ENCODE results near the gene INPPL1.
A peak's percentile ranks its signal among the peaks of the same experiment; 100 is the strongest.

The INPPL1 gene

DNA sequence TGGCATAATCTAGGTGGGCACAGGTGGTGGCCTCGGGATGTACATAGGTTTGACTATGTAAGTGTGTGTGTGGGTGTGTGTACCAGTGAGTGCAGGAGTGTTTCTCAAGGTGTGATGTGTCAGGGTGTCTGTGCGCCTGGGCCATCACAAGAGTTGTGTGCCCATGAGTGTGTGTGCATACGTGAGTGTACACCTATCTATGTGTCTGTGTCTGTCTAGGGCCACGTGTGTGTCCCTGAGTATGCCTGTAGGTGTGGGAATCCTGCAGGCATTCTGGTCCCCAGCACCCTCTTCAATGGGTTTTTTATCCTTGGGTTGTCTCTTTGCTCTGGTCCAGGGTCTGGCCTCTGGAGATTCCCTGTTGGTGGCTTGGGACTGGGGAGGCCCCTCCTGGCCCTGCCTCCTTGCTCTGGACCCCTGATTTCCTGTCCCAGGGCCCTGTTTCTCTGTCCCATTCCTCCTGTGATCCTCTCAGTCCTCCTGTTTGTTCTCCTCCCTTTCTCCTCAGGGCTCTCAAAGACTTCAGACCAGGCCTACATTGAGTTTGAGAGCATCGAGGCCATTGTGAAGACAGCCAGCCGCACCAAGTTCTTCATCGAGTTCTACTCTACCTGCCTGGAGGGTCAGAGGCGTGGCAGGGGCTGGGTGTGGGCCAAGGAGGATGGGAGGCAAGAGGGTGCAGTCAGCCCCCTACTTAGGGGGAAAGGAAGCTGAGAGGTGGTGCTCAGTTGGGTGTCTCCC, 9.4 kb downstream of the INPPL1 start:
- no peak for DNase-seq

DNA sequence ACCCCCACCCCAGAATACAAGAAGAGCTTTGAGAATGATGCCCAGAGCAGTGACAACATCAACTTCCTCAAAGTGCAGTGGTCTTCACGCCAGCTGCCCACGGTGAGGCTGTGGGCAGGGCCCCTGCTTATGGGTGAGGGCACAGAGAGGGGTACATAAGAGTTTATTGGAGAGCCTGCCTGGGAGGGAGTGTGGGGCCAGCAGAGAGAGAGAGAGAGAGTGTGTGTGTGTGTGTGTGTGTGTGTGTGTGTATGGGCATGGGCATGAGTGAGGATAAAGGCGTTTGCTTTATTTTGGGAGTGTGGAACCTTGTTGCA, 9.9 kb downstream of the INPPL1 start:
- no peak for DNase-seq

DNA sequence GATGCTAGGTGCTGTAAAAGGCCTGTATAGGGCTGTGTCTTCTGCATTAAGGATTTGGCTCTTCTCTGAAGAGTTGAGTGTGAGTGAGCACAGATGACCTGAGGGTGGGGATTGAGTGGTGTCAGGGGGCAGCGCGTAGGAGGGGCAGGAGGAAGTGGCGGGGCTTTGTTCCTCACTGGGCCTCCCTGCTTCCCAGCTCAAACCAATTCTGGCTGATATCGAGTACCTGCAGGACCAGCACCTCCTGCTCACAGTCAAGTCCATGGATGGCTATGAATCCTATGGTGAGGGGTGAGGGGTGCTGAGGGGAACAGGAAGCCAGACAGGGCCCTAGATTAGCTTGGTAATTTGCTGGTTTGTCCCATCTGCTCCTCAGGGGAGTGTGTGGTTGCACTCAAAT, 10.4 kb downstream of the INPPL1 start:
- DNase-seq: no peak

DNA sequence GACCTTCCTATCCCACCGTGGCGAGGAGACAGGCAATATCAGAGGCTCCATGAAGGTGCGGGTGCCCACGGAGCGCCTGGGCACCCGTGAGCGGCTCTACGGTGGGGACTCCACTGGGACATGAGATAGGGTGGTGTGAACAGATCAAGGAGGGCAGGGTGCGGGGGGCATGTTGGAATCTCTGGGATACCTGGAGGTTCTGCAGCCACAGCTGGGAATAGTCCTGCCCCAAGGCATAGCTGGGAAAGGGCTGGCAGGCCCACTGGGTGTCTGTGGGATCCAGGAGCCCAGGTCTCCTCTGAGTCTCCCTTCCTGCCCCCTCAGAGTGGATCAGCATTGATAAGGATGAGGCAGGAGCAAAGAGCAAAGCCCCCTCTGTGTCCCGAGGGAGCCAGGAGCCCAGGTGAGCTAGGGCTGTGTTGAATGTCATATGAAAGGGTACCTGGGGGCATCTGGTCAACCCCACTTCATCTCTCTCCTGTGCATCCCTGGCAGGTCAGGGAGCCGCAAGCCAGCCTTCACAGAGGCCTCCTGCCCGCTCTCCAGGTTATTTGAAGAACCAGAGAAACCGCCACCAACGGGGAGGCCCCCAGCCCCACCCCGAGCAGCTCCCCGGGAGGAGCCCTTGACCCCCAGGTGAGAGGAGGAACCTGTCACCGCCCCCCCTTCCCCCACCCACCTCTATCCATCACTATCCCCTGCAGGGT, 10.9 kb downstream of the INPPL1 start:
- DNase-seq: no peak

DNA sequence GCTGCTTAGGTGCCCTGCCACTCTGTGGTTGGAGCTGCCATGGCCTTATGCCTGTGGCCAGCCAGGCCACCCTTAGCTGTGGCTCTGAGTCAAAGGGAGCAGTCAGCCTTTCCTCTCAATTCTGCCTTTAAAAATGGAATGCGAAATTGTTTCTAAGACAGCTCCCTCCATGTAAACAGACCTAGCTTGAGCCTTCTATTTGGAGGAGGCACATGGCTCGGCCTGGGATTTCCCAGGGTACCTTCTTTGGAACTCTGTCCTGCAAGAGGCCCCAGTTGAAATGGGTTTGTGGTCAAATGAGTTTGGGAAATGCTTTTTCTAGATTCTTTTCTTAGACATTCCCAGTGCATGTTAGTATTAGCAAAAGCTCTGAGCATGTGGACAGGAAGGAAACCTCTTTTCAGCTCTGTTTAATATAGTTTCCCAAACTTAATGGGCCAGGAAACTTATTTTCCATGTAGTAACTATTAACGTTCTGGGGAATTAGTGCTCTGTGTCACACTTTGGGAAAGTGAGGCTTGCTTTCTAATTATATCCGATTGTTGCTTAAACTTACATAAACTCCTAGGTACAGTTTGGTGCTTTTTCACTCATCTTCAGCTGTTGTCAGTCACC, 11.6 kb downstream of the INPPL1 start:
- no peak for DNase-seq

DNA sequence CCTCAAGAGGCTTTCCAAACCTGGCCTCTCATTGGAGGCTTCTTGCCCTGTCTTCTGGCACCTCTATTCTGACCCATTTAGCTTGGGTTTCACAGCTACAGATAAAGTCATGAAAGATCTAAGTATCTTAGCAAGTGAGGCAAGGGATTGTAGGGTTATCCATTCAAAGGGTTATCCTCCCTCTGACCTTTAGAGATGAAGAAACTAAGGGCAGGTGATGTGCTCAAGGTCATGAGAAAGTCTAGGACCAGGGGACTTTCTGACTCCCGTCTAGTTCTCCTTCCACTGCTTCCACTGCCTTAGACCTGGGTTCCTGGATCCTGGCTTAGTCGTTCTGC, 12.2 kb downstream of the INPPL1 start:
- no peak for DNase-seq

DNA sequence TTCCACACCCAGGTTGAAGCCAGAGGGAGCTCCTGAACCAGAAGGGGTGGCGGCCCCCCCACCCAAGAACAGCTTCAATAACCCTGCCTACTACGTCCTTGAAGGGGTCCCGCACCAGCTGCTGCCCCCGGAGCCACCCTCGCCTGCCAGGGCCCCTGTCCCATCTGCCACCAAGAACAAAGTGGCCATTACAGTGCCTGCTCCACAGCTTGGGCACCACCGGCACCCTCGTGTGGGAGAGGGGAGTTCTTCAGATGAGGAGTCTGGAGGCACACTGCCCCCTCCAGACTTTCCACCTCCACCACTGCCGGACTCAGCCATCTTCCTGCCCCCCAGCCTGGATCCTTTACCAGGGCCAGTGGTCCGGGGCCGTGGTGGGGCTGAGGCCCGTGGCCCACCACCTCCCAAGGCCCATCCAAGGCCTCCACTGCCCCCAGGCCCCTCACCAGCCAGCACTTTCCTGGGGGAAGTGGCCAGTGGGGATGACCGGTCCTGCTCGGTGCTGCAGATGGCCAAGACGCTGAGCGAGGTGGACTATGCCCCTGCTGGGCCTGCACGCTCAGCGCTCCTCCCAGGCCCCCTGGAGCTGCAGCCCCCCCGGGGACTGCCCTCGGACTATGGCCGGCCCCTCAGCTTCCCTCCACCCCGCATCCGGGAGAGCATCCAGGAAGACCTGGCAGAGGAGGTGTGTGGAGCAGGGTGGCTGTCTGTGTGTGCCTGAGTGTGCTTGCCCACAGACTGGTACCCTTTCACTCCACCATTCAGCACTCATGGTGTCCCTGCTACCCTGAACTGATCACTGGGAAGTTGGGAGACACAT, 12.8 kb downstream of the INPPL1 start:
- no peak for DNase-seq

DNA sequence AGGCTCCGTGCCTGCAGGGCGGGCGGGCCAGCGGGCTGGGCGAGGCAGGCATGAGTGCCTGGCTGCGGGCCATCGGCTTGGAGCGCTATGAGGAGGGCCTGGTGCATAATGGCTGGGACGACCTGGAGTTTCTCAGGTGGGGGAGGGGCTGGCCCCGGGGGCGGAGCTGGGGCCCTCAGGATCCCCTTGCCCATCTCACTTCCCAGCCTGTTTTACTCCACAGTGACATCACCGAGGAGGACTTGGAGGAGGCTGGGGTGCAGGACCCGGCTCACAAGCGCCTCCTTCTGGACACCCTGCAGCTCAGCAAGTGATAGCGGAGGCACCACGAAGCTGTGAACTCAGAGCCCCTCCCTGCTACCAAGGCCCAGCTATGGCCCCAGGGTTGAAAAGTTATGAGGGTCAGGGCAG, 13.5 kb downstream of the INPPL1 start:
- peak; percentile 66 to 73 for DNase-seq

DNA sequence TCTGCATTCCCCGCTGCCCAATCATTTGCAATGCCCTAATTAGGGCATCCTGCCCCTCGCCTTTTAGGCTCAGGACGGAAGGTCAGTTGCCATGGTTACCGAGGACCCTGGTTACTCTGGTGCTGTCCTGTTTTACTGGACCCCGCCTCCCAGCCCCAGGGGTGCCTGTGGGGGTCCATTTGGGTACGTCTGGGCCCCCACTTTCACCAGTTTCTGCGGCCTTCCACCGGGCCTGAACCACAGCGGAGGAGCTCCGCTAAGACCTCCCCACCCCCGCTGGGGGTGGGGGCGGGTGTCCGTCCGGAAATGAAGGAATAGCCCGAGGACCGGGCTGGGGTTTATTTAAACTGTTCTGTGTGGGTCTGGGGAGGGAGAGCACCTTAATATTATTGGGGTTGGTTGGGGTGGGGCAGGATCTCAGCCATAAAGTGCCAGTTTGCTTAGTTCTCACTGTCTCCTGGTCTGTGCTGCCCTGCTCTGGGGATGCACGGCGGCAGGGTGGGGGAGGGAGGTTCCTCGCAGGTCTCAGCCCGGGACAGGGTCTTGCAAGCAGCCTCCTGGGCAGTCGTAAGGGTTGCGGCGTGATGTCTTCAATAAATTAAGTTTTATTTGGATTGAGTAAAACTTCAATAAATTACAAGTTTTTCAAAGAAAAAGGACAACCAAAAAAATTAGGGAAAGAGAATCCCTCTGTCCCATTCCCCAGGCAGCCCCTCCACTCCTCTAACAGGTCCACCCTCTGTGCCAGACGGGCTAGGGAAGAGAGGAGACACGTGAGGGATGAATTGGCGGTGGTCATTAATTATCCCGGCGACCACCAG, 14.1 kb downstream of the INPPL1 start:
- DNase-seq: no peak

DNA sequence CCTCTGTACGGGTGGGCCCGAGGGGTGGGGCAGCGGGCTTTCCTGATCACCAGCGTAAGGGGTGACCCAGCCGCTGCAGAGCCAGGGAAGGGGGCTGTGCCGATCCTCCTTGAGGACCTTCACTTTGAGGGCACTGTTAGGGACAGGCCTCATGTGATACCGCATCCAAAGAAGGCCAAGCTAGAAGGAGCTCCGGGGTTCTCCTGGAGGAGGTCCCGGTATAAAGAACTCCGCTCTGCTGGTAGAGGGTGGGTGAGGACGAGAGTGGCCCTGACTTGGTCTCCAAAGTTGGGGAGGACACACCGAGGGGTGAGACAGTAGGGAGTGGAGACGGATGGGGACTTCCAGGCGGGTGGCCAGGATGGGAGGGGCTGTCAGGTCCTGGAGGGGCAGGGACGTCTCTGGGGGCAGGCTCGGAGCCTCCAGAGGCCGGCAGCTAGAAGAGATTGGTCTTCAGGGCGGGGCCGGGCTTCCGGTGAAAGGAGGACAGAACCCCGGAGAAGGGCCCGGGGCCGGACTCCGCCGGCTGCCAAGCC, 14.8 kb downstream of the INPPL1 start:
- no peak for DNase-seq

DNA sequence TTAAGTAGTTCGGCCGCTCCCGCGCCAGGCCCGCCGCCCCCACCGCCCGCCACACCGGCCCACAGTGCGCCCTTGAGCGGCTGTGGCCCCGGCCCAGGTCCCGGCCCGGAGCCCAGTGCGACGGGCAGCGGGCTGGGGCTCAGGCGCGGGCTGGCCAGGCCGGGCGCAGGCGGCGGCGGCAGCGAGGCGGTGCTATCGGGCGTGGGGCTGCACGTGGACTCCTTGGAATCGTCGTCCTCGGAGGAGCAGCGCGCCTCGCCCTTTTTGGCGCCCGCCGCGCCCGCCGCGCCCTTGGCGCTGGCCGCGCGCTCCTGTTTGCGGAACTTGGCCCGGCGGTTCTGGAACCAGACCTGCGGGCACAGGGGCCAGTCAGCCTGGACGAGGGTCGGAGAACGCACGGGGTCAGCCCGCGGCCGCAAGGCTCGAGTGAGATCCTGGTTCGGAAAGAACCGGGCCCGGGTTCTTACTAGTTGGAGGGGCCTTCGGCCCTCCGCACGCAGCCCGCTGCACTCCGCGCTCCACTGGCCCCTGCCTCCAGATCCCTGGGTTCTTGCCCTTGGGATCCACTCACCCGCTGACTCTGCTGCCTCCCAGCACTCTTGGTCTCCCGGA, 15.4 kb downstream of the INPPL1 start:
- no peak for DNase-seq

DNA sequence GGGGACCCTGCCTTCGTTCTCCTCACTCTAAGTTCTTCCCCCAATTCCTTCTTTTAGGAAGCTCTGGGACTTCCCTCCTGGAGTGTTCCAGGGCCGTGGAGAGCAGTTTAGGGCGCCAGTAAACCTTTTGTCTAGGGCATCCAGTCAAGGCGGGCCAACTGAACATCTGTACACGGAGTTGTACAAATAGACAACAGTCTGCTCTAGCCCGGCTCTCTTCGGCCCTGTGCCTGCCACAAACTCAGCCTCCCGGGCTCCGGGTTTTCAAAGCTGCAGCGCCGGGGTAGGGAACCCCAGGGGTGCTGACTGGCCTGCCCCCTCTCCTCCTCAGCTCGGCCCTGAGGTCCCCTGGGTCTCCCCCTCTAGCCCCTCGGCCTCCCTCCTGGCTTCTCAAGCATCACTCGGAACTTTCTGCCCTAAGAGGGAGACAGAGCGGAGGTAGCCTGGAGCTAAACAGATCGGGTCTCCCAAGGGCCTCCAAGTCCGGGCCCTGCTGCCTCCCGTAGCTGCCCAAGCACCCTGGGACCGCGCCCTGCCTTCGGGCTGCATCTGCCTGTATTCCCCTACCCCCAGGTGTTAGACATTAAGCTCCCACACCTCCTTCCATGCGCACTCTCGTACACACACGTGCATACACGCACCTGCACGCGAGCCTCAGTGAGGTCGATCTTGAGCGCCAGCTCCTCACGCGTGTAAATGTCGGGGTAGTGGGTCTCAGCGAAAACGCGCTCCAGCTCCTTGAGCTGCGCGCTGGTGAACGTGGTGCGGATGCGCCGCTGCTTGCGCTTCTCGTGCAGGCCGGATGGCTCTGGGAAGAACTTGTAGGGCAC, 16.1 kb downstream of the INPPL1 start:
- DNase-seq: no peak

DNA sequence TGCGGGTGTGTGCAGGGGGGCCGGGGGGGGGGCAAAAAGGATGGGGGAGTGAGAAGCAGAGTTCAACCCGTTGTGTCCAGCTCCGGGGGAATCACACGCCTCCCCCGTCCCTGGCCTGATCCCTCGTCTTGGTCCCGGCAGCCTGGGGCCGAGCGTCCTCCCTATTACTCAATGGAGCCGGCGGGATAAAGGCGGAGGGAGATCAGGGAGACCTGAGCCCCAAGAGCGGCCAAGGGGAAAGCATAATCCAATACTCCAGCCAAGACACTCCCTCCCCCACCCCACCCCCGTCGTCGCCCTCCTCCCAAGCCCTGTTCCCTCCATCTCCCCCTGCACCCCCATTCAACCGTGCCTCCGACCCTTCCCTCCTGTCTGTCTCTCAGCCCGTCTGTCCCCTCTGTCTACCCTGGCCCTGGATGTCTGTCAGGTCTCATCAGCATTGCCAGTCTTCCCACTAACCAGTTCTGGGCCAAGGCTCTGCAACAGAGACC, 16.8 kb downstream of the INPPL1 start:
- no peak for DNase-seq

DNA sequence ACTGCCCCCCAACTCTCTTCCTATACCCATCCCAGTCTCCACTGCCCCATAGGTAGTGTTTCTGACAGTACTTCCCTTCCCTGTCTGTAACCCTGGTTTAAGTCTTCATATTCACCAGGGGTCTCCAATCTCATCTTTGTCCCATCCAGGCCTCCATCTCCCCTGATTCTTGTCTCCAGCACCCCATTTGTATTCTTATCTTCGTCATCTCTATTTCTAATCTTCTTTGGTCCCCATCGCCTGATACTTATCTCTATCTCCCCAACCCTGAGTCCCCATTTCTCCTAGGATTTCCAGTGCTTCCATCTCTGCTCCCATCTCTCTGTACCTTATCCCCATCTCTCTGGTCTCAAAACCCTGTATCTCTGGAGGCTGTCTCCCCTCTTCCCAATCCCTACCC, 17.6 kb downstream of the INPPL1 start:
- no peak for DNase-seq

DNA sequence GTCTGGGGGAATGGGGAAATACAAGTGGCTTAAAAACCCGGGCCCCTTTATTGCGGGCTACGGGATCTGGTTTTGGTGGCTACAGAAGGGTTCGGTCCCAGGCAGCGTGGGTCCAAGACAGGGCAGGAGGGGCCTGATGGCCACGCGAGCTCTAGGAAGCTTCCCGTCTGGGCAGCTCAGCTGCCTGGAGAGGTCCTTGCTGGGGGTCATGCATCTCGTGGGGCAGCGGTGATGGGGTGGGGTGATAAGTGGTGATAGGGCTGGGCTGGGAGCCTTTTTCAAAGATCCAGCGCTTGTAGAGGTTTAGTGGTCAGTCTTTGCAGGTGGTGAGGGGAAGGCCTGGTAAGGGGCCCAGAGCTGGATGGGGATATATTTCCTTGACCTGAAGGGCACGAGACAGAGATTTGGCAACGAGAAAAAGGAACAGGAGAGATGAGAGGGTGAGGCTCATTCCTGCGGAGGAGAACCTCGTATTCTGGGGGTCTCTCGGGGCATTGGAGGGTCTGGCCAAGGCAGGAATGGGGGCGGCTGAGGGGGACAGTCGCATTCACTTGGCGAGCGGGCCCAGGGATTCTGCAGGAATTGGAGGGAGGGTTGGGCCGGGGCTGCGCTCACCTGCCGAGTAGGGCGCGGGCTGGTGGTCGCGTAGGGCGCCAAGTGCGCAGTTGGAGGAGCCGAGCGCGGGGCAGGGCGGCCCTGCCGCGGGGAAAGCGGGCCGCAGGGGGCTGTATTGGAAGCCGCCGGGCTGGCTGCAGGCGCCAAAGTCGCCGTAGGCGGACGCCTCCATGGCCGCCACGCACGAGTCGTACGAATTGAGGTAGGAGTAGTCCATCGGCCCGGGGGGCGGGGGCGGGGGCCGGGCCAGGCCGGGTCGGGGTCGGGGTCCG, 18.8 kb downstream of the INPPL1 start:
- DNase-seq: no peak

DNA sequence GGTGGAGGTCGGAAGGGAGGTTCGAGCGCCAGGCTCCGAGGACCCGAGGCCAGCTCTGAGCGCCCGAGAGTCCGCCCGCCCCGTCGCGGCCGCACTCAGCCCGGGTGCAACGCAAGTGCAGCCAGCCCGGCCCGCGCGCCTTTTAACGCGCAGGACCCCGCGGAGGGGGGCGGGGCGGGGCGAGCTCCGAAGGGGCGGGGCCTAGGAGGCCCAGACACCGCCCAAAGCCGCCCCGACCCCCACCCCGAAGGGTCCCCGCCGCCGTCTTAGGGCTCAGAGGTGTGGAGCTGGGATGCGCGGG, 19.4 kb downstream of the INPPL1 start, which contains the start of gene PHOX2A:
PHOX2A (minus strand) TSS at position 117 of the 301 bp plus-strand sequence. CDS start 172 bp downstream, outside the sequence.
- DNase-seq: no peak

DNA sequence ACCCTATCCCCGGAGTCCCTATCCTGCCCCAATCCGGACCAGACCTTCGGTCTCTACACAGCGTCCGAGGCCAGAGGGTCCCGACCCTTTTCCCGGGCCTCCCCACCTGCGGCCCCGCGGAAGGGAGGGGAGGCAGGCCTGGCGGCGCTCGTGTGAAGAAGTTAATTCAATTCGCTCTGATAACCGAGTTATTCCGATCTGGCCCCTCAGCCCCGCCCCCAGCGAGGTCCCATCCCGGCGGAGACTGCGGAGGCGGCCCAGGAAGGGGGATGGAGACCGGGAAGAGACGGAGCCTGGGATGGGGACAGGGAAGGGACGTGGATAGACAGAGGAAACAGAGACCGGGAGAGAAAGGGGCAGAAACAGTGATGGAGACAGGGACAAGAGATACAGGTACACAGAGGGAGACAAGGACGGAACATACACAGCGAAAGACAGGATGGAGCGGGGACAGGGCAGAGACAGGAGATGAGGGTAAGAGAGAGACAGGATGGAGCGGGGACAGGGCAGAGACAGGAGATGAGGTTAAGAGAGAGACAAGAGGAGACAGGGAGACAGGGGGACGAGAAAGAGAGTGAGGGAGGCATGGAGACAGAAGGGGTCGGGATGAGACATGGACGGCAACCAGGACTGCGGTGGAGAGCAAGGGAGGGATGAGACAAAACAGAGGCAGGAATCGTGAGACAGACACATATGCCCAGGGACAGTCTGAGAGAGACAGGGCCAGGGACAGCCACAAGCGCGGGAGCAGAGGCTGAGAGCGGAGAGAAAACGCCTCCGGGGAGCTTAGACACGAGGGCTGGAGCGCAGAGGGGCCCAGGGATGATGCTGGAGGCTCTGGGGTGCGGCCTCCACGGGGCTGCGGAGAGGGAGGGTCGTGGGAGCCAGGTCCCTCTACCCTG, 20.0 kb downstream of the INPPL1 start:
- DNase-seq: no peak

DNA sequence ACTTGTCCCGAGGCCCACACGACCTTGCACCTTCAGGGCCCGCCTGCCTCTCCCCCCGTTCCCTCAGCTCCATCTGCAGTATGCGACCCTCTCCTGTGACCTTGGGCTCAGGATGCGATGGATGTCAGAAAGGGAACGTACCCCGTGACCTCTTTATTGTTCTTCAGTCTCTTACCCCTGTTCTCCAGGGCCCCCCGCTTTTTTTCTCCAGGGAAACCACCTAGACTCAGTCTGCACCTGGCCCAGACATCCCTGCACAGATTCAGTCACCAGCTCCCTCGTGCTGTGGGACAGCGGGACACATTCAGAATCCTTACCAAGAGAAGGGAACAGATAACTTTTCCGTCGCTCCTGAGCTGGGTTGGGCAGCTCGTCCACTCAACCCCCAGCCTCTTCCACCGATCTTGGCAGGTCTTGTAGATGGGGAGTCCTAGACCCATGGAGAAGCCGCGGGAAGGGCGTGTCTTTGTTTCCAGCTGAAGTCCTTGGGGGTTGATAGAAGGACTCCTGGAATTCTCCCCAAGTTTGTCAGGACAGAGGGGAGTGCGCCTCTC, 20.8 kb downstream of the INPPL1 start:
- no peak for DNase-seq
